ENCODE results near the gene ATP1A4.
A peak's percentile ranks its signal among the peaks of the same experiment; 100 is the strongest.

ATP1A4 gene

GRCh38 chr1:160222546-160222945 lies 71.1 kb downstream of the ATP1A4 start:
- DNase-seq (ENCODE audit: low read depth): peak; percentile 78
- in situ Hi-C loops (cut with HindIII; ENCODE audit: low sequenced_read_pairs): no loop called here
- H3K4me3 ChIP-seq (ENCODE audit: low read depth, low read length): no peak overlapping the region
- TF ChIP-seq, protein P1, sequence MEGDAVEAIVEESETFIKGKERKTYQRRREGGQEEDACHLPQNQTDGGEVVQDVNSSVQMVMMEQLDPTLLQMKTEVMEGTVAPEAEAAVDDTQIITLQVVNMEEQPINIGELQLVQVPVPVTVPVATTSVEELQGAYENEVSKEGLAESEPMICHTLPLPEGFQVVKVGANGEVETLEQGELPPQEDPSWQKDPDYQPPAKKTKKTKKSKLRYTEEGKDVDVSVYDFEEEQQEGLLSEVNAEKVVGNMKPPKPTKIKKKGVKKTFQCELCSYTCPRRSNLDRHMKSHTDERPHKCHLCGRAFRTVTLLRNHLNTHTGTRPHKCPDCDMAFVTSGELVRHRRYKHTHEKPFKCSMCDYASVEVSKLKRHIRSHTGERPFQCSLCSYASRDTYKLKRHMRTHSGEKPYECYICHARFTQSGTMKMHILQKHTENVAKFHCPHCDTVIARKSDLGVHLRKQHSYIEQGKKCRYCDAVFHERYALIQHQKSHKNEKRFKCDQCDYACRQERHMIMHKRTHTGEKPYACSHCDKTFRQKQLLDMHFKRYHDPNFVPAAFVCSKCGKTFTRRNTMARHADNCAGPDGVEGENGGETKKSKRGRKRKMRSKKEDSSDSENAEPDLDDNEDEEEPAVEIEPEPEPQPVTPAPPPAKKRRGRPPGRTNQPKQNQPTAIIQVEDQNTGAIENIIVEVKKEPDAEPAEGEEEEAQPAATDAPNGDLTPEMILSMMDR (IDR thresholded peaks at IDR 0.05; ENCODE audit: low read depth, low read length, missing control alignments): no peak

DNA sequence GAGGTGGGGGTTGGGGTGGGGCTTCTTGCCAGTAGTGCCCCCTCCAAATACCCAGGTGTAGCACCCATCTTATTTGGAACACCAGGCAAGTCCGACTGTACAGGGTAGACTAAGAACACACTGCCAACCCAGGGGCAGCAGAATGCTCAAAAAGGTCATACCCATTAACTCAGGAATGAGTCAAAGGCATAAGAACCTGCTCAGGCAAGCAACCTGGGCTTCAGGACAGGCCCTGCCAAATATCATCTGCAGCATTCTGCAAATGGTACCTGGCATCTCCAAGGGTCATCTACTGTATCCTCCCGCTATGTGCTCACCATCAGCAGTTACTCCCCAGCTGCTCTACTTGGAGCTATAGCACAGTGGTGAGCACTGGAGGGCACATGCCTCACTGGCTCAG lies 73.2 kb downstream of the ATP1A4 start:
- in situ Hi-C loops (cut with HindIII; ENCODE audit: low sequenced_read_pairs): no loop called here
- DNase-seq (ENCODE audit: low read depth): no peak
- H3K4me3 ChIP-seq (ENCODE audit: low read depth, low read length): no peak overlapping the region
- TF ChIP-seq, protein P1 (IDR thresholded peaks at IDR 0.05; ENCODE audit: low read depth, low read length, missing control alignments): no peak

- TF ChIP-seq, protein P1 (IDR thresholded peaks at IDR 0.05; ENCODE audit: low read depth, low read length, missing control alignments): no peak
- in situ Hi-C loops (cut with HindIII; ENCODE audit: low sequenced_read_pairs): no loop called here
- no peak overlapping the region for H3K4me3 ChIP-seq (ENCODE audit: low read depth, low read length)
- DNase-seq (ENCODE audit: low read depth): no peak
These were observed 73.9 kb downstream of the ATP1A4 start for GRCh38 chr1:160225345-160225744.

- H3K4me3 ChIP-seq (ENCODE audit: low read depth, low read length): no peak overlapping the region
- in situ Hi-C loops (cut with HindIII; ENCODE audit: low sequenced_read_pairs): no loop called here
- DNase-seq (ENCODE audit: low read depth): no peak
- TF ChIP-seq, protein P1 (IDR thresholded peaks at IDR 0.05; ENCODE audit: low read depth, low read length, missing control alignments): no peak
These were observed 75.2 kb downstream of the ATP1A4 start for GRCh38 chr1:160226623-160227022.

DNA sequence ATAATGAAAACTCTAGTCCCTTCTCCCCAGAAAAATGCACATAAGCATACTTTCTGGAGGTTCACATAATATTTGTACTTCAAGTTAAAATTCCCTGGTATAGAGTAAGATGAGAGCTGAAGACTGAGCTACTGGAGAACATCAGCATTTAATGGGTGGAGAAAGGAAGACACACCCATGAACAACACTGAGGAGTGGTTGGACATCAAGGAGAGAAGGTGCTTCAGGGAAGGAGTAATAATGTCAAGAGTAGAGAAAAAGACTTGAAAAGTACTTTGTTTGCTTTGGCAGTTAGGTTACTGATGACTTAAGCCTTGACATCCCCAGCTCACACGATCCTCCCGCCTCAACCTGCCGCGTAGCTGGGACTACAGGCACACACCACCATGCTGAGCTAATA lies 75.6 kb downstream of the ATP1A4 start:
- H3K4me3 ChIP-seq (ENCODE audit: low read depth, low read length): no peak overlapping the region
- DNase-seq (ENCODE audit: low read depth): no peak
- in situ Hi-C loops (cut with HindIII; ENCODE audit: low sequenced_read_pairs): no loop called here
- TF ChIP-seq, protein P1 (IDR thresholded peaks at IDR 0.05; ENCODE audit: low read depth, low read length, missing control alignments): no peak

DNA sequence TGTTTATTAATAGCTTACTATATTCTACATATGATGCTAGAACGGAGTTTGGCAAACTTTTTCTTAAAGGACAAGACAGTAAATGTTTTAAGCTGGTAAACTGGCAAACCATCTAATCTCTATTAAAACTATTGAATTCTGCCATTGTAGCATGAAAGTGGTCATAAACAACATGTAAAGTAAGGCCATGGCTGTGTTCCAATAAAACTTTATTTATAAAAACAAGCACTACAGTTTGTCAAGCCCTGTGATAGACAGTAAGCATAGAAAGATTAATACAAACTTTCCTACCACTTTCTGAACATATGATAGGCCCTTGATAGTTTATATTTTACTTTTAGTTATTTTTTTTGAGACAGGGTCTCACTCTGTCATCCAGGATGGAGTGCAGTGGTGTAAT lies 76.2 kb downstream of the ATP1A4 start:
- H3K4me3 ChIP-seq (ENCODE audit: low read depth, low read length): no peak overlapping the region
- in situ Hi-C loops (cut with HindIII; ENCODE audit: low sequenced_read_pairs): no loop called here
- no peak for DNase-seq (ENCODE audit: low read depth)
- TF ChIP-seq, protein P1 (IDR thresholded peaks at IDR 0.05; ENCODE audit: low read depth, low read length, missing control alignments): no peak

DNA sequence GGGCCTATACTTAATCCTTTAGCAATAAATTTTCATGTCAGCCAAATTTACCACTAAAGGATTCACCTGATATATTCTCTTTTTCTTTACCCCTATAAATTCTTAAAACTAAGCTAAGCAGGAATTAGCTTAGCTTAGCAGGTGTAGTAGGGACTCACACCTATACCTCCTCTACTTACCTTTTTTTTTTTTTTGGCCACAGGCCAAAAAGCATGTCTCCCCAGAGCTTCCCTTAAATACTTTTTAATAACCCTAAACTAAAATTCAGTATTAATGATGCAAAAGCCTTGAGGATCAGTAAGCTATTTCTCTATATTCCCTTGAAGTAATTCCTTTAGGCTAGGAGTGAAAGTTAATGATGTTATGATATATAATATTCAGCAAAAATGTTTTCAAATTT lies 77.0 kb downstream of the ATP1A4 start:
- TF ChIP-seq, protein P1 (IDR thresholded peaks at IDR 0.05; ENCODE audit: low read depth, low read length, missing control alignments): no peak
- in situ Hi-C loops (cut with HindIII; ENCODE audit: low sequenced_read_pairs): no loop called here
- no peak for DNase-seq (ENCODE audit: low read depth)

More for the DNA sequence above, 77.0 kb downstream of the ATP1A4 start:
- no peak overlapping the region for H3K4me3 ChIP-seq (ENCODE audit: low read depth, low read length)

Measured in astrocyte of the cerebellum (primary cell).